ENCODE data around the gene MAGEA6.

Gene MAGEA6

DNA sequence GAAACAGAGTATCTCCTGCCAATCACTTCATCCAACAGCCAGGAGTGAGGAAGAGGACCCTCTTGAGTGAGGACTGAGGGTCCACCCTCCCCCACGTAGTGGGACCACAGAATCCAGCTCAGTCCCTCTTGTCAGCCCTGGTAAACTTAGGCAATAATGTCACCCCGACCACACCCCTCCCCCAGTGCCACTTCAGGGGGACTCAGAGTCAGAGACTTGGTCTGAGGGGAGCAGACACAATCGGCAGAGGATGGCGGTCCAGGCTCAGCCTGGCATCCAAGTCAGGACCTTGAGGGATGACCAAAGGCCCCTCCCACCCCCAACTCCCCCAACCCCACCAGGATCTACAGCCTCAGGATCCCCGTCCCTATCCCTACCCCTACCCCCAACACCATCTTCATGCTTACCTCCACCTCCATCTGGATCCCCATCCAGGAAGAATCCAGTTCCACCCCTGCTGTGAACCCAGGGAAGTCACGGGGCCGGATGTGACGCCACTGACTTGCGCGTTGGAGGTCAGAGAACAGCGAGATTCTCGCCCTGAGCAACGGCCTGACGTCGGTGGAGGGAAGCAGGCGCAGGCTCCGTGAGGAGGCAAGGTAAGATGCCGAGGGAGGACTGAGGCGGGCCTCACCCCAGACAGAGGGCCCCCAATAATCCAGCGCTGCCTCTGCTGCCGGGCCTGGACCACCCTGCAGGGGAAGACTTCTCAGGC lies 36.1 kb downstream of the MAGEA6 start, which contains the start of the genes CSAG1 and MAGEA12:
TSS of gene CSAG1 (minus strand) at position 461 of the 715 bp plus-strand sequence. CDS start 1,261 bp downstream, outside the sequence.
TSS of gene MAGEA12 (plus strand) at position 497 of the 715 bp plus-strand sequence. CDS start 2,405 bp downstream, outside the sequence.
- DNase-seq: no peak

DNA sequence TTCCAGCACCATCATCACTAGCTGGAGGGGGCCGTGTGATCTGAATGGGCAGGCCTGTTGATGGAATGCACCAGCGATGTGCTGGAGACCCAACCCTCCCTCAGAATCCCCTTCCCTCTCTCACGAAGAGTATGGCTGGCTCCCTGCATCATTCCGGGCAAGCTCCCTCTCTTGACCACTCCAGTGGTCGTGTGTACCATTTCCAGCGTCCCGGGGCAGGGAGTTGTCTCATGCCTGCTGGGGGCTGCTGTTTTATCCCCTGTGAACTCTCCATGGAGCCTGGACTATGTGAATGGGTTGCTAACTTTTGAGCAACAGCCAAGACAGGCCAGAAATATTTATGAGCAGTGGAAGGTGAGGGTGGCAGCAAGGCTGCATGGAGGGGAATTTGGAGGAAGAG lies 44.1 kb downstream of the MAGEA6 start:
- no peak for DNase-seq
